SKM-1 (cell line): ENCODE results near the gene KRT81.
"Not testable (repeated sequence)": the region's sequence is repeated elsewhere in the genome, so short reads cannot be mapped to it uniquely, and the experiment has no call there.

Experiments used
- DNase-seq: peaks from one replicate; lab custom pipeline; 2025; ENCODE audit not compliant: unreplicated experiment; lab: John Stamatoyannopoulos, UW

Gene KRT81

GRCh38 chr12:52300796-52301691 lies 9.7 kb upstream of the KRT81 start:
- no peak for DNase-seq

GRCh38 chr12:52298677-52299190 lies 7.4 kb upstream of the KRT81 start:
- DNase-seq, result no peak

DNA sequence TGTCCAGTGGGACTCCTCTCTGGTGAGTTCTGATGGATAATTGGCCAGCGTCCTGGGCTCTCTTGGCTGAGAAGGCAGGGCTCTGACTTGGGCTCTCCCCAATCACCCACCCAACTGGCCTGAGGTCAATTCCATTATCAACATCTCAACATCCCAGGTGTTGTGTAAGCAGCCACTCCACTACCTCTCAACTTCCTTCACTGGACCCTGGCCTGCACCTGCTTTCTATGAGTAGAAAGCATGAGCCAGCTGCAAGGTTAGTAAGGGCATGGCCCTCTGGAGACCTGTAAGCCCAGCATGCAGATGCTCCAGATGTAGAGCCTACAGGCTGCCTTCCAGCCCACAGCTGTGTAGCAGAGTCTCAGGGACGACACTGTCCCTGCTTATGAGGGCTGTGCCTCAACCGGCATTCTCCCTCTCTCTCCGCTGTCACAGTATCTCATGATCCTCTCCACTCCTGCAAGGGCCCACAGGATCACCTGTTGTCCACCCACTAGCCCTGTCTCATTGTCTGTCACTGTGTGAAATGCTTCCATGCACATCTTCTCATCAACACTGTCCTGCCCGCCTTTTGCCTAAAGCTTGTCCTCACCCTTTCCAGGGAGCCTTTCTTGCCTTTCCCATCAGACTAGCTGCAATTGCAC lies 5.4 kb upstream of the KRT81 start:
- DNase-seq, result no peak

DNA sequence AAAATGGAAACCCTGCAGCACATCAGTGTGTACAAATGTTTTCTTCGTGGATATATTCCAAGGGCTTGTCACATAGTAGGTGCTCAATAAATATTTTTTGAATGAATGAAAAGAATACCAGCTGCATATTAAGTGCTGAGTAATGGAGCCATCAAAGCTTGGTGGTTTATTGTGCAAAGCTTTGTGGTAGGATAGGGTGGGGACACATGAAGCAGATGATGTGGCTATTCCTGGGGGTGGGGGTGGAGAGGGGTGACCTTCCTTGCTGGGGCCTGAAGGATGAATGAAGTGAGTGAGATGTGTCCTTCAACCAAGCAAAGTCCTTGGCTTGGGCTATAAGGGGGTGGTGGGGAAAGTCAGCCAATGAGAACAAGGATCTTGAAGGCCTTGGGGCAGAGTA lies 4.3 kb upstream of the KRT81 start:
- DNase-seq, result no peak

GRCh38 chr12:52294803-52295202 lies 3.5 kb upstream of the KRT81 start:
- no peak for DNase-seq

DNA sequence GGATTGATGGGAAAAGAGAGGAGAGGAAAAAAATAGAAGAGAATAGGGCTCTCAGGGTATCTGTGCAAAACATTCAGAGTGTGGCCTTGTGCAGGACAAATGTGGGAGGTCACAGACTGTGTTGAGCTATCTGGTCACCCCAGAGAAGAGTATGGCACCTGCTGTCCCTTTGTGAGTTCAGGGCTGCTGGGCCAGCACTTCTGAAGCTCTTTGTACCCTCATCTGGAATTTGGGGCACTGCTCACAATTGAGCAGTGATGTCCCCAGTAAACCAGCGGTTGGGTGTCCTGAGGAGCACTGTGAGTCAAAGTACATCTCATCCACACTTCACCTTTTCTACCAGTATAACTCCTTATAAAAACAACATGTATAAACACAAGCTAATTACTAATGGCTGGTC lies 2.6 kb upstream of the KRT81 start:
- DNase-seq, result no peak

- DNase-seq, result not testable (repeated sequence)
These were observed 725 bp downstream of the KRT81 start for GRCh38 chr12:52290483-52291134.

- DNase-seq, result not testable (repeated sequence)
These were observed 3.2 kb downstream of the KRT81 start for GRCh38 chr12:52287816-52288805.

GRCh38 chr12:52286857-52287785 lies 4.2 kb downstream of the KRT81 start:
- not testable (repeated sequence) for DNase-seq

- no peak for DNase-seq
These were observed 5.3 kb downstream of the KRT81 start for GRCh38 chr12:52285851-52286530.

GRCh38 chr12:52285172-52285745 lies 6.1 kb downstream of the KRT81 start:
- no peak for DNase-seq

- DNase-seq, result no peak
These were observed 6.7 kb downstream of the KRT81 start for GRCh38 chr12:52284562-52285171.

DNA sequence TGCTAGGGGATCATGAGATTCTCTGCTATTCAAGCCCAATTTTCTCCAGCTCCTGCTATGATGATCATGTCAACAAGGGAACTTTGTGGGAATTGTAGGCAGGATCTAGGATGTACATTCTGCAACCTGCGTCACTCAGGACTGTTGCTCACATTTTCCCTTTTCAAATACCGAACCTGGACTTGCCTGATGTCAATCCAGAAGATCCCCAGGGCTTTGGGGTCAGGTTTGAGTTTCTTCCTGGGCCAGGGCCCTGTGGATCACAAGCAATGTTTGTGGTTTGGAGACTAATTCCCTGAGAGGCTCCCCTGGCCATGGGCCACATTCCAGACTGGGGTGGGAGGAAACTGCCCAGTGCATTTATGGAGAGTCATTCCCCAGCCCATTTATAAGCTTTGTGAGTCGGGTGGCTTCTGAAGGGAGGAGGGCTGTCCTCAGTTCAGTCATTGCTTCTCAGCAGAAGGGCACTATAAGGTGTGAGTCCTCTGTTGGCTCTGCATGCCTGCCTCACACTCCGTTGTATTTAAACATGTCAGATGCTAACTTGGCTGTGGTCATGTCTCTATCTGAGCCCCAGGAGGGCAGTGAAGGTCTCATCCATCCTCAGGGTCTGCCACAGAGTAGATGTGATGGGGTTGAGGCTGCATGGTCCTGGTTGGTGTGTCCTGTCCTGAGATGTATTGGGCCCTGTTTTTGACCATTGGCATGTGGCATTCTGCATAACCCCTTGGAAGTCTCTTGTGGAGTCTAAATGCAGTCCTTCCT lies 10.4 kb downstream of the KRT81 start:
- DNase-seq, result no peak

DNA sequence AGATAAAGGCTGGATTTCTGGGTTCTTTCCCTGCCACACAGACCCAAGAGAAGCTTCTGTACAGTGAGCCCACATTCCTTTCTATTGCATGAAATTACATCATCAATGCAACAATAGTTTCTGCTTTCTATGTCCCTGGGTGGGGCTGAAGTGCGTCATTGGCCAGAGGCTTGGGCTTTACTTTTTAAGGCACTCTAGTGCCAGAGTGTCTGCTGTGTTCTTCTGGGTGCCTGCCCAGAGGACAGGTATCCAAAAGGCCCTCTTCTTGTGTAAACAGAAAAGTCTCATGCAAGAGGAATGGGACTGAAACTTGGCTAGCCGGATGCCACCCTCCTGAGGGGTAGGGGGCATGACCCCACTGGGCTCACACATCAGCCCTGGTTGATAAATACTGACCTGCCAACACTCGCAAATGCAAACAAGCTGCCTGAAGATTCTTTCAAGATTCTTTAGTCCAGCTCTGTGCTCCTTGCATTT lies 11.0 kb downstream of the KRT81 start:
- peak; percentile 0 for DNase-seq

- DNase-seq, result no peak
These were observed 11.7 kb downstream of the KRT81 start for GRCh38 chr12:52279422-52280318.
